Measurements from ENCODE around the gene PAQR8. TPM values are rescaled to one million over a fixed set of nuclear protein-coding genes. Genes with fewer than 3 reads are reported as not detected.

PAQR8 gene
- total and polyA plus RNA-seq, 2 of the 13 experiments (the other 11 are each of a cell fraction or from before 2014, with no cell fraction given), result 37.7 to 50.7 TPM

GRCh38 chr6:52416629-52417151 is 54.7 kb downstream of the PAQR8 start (continued):
- TF ChIP-seq HMGXB3 (CRISPR knock-in tag; IDR thresholded peaks at IDR 0.05; ENCODE audit: borderline replicate concordance), result no peak
- TF ChIP-seq KDM5B (CRISPR knock-in tag; IDR thresholded peaks at IDR 0.05; ENCODE audit: borderline replicate concordance), result no peak
- TF ChIP-seq MEIS1 (CRISPR knock-in tag; IDR thresholded peaks at IDR 0.05; ENCODE audit: borderline replicate concordance), result 0 out of 2 replicates have a peak, but pooled peaks have one; percentile 64
- no peak for TF ChIP-seq HOXA3 (CRISPR knock-in tag; IDR thresholded peaks at IDR 0.05)
- TF ChIP-seq ZNF12 (CRISPR knock-in tag; IDR thresholded peaks at IDR 0.05), result 0 out of 2 replicates have a peak, but pooled peaks have one; percentile 50
- 0 out of 2 replicates have a peak, but pooled peaks have one; percentile 53 for TF ChIP-seq ZSCAN29 (CRISPR knock-in tag; conservative IDR thresholded peaks at IDR 0.05)
- peak; percentile 77; the same call in 1 of the 2 replicates for TF ChIP-seq FOXK1 (CRISPR knock-in tag; IDR thresholded peaks at IDR 0.05; ENCODE audit: borderline replicate concordance, low read depth)
- TF ChIP-seq ARHGAP35 (CRISPR knock-in tag; IDR thresholded peaks at IDR 0.05; ENCODE audit: borderline replicate concordance), result no peak
- TF ChIP-seq HDAC2 (CRISPR knock-in tag; IDR thresholded peaks at IDR 0.05), result peak; percentile 36; the same call in 1 of the 2 replicates
- no peak for TF ChIP-seq KAT7 (CRISPR knock-in tag; IDR thresholded peaks at IDR 0.05; ENCODE audit: borderline replicate concordance)
- TF ChIP-seq SOX5 (CRISPR knock-in tag; IDR thresholded peaks at IDR 0.05; ENCODE audit: borderline replicate concordance), result peak; percentile 42; the same call in 1 of the 2 replicates
- 0 out of 2 replicates have a peak, but pooled peaks have one; percentile 46 for TF ChIP-seq IRF2 (CRISPR knock-in tag; IDR thresholded peaks at IDR 0.05)
- peak; percentile 93 for TF ChIP-seq GFI1 (CRISPR knock-in tag; IDR thresholded peaks at IDR 0.05; ENCODE audit: borderline replicate concordance)
- TF ChIP-seq ATF7 (IDR thresholded peaks at IDR 0.05), result no peak
- no peak for TF ChIP-seq ATF7 (CRISPR knock-in tag; IDR thresholded peaks at IDR 0.05)
- TF ChIP-seq RXRB (CRISPR knock-in tag; IDR thresholded peaks at IDR 0.05; ENCODE audit: borderline replicate concordance), result peak; percentile 43; the same call in 1 of the 2 replicates
- 0 out of 2 replicates have a peak, but pooled peaks have one; percentile 38 for TF ChIP-seq ZNF784 (CRISPR knock-in tag; IDR thresholded peaks at IDR 0.05; ENCODE audit: borderline replicate concordance)
- no peak for TF ChIP-seq E2F1 (CRISPR knock-in tag; IDR thresholded peaks at IDR 0.05)
- no peak for TF ChIP-seq ZNF138 (CRISPR knock-in tag; IDR thresholded peaks at IDR 0.05; ENCODE audit: low read depth)
- TF ChIP-seq HMGXB4 (CRISPR knock-in tag; IDR thresholded peaks at IDR 0.05; ENCODE audit: borderline replicate concordance in 1 of 2, low read depth in 1 of 2), result peak; percentile 71 to 75; a peak in 2 of 4 replicates
